Smooth muscle cell (in vitro differentiated cells): ENCODE data around the gene DOCK9. TPM values are rescaled to one million over a fixed set of nuclear protein-coding genes. Genes with fewer than 3 reads are reported as not detected.

Experiments used
- DNase-seq: peaks from one replicate; lab custom pipeline; 2025; ENCODE audit not compliant: unreplicated experiment; lab: John Stamatoyannopoulos, UW
- H2AFZ ChIP-seq: fragments of 200-600 bp; sonication (generic); 2 replicates; pipeline ENCODE4 v1.6.0; 2016; ENCODE audit warnings: antibody characterized with exemption, low read depth, mild to moderate bottlenecking
- H3F3A ChIP-seq: fragments of 200-600 bp; sonication (generic); 2 replicates; pipeline ENCODE4 v1.6.0; 2017; ENCODE audit warnings: antibody characterized with exemption, low read depth
- H3K27ac ChIP-seq: fragments of 200-600 bp; sonication (generic); 2 replicates; pipeline ENCODE4 v1.5.1; 2016; ENCODE audit warnings: low read depth, mild to moderate bottlenecking
- H3K27me3 ChIP-seq: fragments of 200-600 bp; sonication (generic); 2 replicates; pipeline ENCODE4 v1.6.1; 2016; ENCODE audit warnings: low read depth, mild to moderate bottlenecking
- H3K36me3 ChIP-seq: fragments of 200-600 bp; sonication (generic); 2 replicates; pipeline ENCODE4 v1.5.1; 2016; ENCODE audit warnings: low read depth
- H3K4me1 ChIP-seq: fragments of 200-600 bp; sonication (generic); 2 replicates; pipeline ENCODE4 v1.5.1; 2016; ENCODE audit warnings: low read depth
- H3K4me2 ChIP-seq: fragments of 200-600 bp; sonication (generic); 2 replicates; pipeline ENCODE4 v1.6.0; 2016; ENCODE audit warnings: mild to moderate bottlenecking
- H3K4me3 ChIP-seq: fragments of 200-600 bp; sonication (generic); 2 replicates; pipeline ENCODE4 v1.5.1; 2016; ENCODE audit warnings: mild to moderate bottlenecking
- H3K79me2 ChIP-seq: fragments of 200-600 bp; sonication (generic); 2 replicates; pipeline ENCODE4 v1.6.0; 2016; ENCODE audit warnings: low read depth, mild to moderate bottlenecking
- H3K9ac ChIP-seq: fragments of 200-600 bp; sonication (generic); 2 replicates; pipeline ENCODE4 v1.6.0; 2016; ENCODE audit warnings: low read depth
- H3K9me3 ChIP-seq: fragments of 200-600 bp; sonication (generic); replicated peaks from 2 replicates; pipeline ENCODE4 v1.5.1; 2016; ENCODE audit warnings: low read depth
- H4K20me1 ChIP-seq: fragments of 200-600 bp; sonication (generic); 2 replicates; pipeline ENCODE4 v1.6.0; 2016; ENCODE audit warnings: low read depth
- CTCF ChIP-seq: fragments of 200-600 bp; sonication (generic); IDR thresholded peaks from 2 replicates; pipeline ENCODE4 v1.5.1; 2017; ENCODE audit warnings: borderline replicate concordance, mild to moderate bottlenecking, antibody characterized with exemption; ENCODE audit not compliant: insufficient read depth, poor library complexity, severe bottlenecking
- WGBS: methylation state at CpG from one replicate; pipeline ENCODE4 v1.1.7; 2016; ENCODE audit warnings: low lambda C conversion rate; 5-methylcytosine and 5-hydroxymethylcytosine counted together
- polyA plus RNA-seq: library from polyadenylated mRNA; unstranded; fragments of >200 nt; fragmentation: Nextera tagmentation; extraction: Ambion mirVana; gene quantifications from 2 replicates; pipeline ENCODE4 v1.2.1, GENCODE V29; 2016
- total RNA-seq: library from RNA; depleted of rRNA; stranded (reverse); fragments of >200 nt; gene quantifications from 2 replicates; pipeline ENCODE4 v1.2.3, GENCODE V29; 2014

DOCK9 gene
- total and polyA plus RNA-seq, 2 experiments from 2014 or later: 5.7 to 25.1 TPM

DNA sequence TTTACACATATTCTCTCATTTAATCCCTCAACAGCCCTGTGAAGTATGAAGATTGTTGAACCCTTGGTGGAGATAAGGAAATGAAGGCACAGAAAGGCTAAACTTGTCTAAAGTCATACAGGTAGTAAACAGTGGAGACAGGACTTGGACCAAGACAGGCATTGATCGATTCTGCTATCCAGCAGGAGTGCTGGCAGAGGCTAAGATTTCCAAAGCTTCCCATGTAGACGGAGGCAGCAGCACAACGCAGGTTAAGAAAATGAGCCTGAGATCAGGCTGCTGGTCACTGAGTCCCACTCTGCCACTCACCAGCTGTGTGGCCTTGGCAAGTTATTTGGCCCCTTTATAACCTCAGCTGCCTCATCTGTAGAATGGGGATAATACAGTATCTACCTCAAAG lies 140.0 kb downstream of the DOCK9 start:
- 97% methylated on average over 3 of the region's 3 CpGs for WGBS
- no peak overlapping the region for H3K27ac ChIP-seq
- H2AFZ ChIP-seq: no peak overlapping the region
- no peaks in the 10 kb centered on the region for H3F3A ChIP-seq
- H3K79me2 ChIP-seq: no peaks in the 10 kb centered on the region
- H3K9ac ChIP-seq: no peak overlapping the region
- H4K20me1 ChIP-seq: no peaks in the 10 kb centered on the region
- no peaks in the 10 kb centered on the region for H3K27me3 ChIP-seq
- H3K36me3 ChIP-seq: no peaks in the 10 kb centered on the region
- H3K4me3 ChIP-seq: no peak overlapping the region
- TF ChIP-seq CTCF: no peak
- no peak for DNase-seq
- no peaks in the 10 kb centered on the region for H3K9me3 ChIP-seq
- H3K4me1 ChIP-seq: peaks cover 18% of the 10 kb centered on the region
- no peak overlapping the region for H3K4me2 ChIP-seq

DNA sequence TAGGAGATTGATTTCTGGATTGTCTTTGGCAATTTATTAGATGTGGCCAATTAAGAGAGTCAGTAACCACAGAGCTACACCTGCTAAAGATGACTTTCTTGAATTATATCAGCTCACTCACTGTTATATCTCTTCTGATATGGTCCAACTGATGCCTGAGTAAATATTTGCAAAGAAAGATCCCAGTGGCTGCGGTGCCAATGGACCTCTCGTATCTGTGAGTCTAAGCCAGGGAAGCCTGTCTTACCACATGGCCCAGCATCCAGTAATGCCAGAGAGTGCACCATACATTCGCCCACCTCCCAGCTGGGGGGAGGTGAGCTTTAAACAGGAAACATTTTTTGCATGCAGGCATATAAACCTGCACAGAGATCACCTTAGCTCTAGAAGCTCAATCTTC lies 142.7 kb downstream of the DOCK9 start:
- DNase-seq: no peak
- H3K9ac ChIP-seq: no peak overlapping the region
- no peak overlapping the region for H3K4me2 ChIP-seq
- no peaks in the 10 kb centered on the region for H3F3A ChIP-seq
- H2AFZ ChIP-seq: no peak overlapping the region
- H3K4me1 ChIP-seq: peaks cover 14% of the 10 kb centered on the region
- H3K36me3 ChIP-seq: no peaks in the 10 kb centered on the region
- no peak overlapping the region for H3K27ac ChIP-seq
- no peaks in the 10 kb centered on the region for H3K27me3 ChIP-seq
- H4K20me1 ChIP-seq: no peaks in the 10 kb centered on the region
- H3K4me3 ChIP-seq: no peak overlapping the region
- H3K9me3 ChIP-seq: no peaks in the 10 kb centered on the region
- TF ChIP-seq CTCF: no peak
- no peaks in the 10 kb centered on the region for H3K79me2 ChIP-seq
- WGBS: 92% methylated on average over 3 of the region's 3 CpGs

- TF ChIP-seq CTCF: no peak
- peaks cover 10% of the 10 kb centered on the region for H3K4me1 ChIP-seq
- H3K79me2 ChIP-seq: no peaks in the 10 kb centered on the region
- H3K36me3 ChIP-seq: no peaks in the 10 kb centered on the region
- no peaks in the 10 kb centered on the region for H3K27me3 ChIP-seq
- H4K20me1 ChIP-seq: no peaks in the 10 kb centered on the region
- no peak overlapping the region for H2AFZ ChIP-seq
- no peaks in the 10 kb centered on the region for H3F3A ChIP-seq
- no peak for DNase-seq
- H3K4me2 ChIP-seq: no peak overlapping the region
- WGBS: 65% methylated on average over 7 of the region's 7 CpGs
- no peak overlapping the region for H3K4me3 ChIP-seq
- H3K27ac ChIP-seq: no peak overlapping the region
- no peaks in the 10 kb centered on the region for H3K9me3 ChIP-seq
- H3K9ac ChIP-seq: no peak overlapping the region
These were observed 143.5 kb downstream of the DOCK9 start for GRCh38 chr13:98834254-98834960.

- TF ChIP-seq CTCF: no peak
- Histone ChIP-seq H3K79me2 (no peaks in the 10 kb centered on the region), H3F3A (no peaks in the 10 kb centered on the region), H3K9ac (no peak overlapping the region), H3K9me3 (no peaks in the 10 kb centered on the region), H3K36me3 (no peaks in the 10 kb centered on the region), H3K4me2 (no peak overlapping the region), H3K27me3 (no peaks in the 10 kb centered on the region), H2AFZ (no peak overlapping the region), H4K20me1 (no peaks in the 10 kb centered on the region), H3K4me1 (peaks cover 16% of the 10 kb centered on the region), H3K27ac (no peak overlapping the region), H3K4me3 (no peak overlapping the region)
- 85% methylated on average over 8 of the region's 8 CpGs for WGBS
- no peak for DNase-seq
These were observed 146.6 kb downstream of the DOCK9 start for GRCh38 chr13:98831236-98831635.
